Vagina (tissue), 2 donors: ENCODE data around the gene CPNE9.

ENCODE experiments used
- POLR2A ChIP-seq, 2 donors: fragments of 450-650 bp; IDR thresholded peaks; one replicate each; pipeline ENCODE4 v1.6.1; 2017; ENCODE audit warnings: antibody characterized with exemption in 2 of 2, mild to moderate bottlenecking in 2 of 2, moderate library complexity in 2 of 2
- TF ChIP-seq, protein P1 (sequence below), 3 experiments: fragments of 450-650 bp in 2 of 3; fragments of 200-600 bp in 1 of 3; sonication (generic) in 1 of 3; IDR thresholded peaks; one replicate each; pipeline ENCODE4 v1.5.1; 2017 to 2019; ENCODE audit warnings: antibody characterized with exemption in 3 of 3, mild to moderate bottlenecking in 2 of 3, moderate library complexity in 2 of 3

DNA sequence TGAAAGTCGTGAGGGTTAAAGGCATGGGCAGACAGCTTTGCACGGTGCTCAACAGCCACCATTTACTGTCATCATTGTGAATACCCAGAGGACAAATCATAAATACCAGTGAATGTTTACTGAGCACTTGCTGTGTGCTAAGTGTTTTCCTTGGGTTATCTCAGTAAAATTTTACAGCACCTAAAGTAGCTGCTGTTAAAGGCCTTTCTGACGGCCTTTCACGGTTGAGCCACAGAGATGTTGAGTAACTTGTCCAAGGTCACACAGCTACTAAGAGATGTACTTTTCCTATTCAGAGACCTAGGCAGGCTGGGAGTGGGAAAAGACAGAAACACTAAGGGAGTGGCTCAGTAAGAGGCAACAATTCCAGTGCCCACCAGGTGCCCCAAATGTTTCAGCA lies 393 bp upstream of the CPNE9 start:
- TF ChIP-seq POLR2A (IDR thresholded peaks at IDR 0.05), result no peak
- TF ChIP-seq, protein P1, sequence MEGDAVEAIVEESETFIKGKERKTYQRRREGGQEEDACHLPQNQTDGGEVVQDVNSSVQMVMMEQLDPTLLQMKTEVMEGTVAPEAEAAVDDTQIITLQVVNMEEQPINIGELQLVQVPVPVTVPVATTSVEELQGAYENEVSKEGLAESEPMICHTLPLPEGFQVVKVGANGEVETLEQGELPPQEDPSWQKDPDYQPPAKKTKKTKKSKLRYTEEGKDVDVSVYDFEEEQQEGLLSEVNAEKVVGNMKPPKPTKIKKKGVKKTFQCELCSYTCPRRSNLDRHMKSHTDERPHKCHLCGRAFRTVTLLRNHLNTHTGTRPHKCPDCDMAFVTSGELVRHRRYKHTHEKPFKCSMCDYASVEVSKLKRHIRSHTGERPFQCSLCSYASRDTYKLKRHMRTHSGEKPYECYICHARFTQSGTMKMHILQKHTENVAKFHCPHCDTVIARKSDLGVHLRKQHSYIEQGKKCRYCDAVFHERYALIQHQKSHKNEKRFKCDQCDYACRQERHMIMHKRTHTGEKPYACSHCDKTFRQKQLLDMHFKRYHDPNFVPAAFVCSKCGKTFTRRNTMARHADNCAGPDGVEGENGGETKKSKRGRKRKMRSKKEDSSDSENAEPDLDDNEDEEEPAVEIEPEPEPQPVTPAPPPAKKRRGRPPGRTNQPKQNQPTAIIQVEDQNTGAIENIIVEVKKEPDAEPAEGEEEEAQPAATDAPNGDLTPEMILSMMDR (IDR thresholded peaks at IDR 0.05), result no peak
